ENCODE measurements around the gene HOXC9.
A peak's percentile ranks its signal among the peaks of the same experiment; 100 is the strongest.

The HOXC9 gene

GRCh38 chr12:53981634-53982565, 18.1 kb upstream of the HOXC9 start:
- TF ChIP-seq, protein P1, sequence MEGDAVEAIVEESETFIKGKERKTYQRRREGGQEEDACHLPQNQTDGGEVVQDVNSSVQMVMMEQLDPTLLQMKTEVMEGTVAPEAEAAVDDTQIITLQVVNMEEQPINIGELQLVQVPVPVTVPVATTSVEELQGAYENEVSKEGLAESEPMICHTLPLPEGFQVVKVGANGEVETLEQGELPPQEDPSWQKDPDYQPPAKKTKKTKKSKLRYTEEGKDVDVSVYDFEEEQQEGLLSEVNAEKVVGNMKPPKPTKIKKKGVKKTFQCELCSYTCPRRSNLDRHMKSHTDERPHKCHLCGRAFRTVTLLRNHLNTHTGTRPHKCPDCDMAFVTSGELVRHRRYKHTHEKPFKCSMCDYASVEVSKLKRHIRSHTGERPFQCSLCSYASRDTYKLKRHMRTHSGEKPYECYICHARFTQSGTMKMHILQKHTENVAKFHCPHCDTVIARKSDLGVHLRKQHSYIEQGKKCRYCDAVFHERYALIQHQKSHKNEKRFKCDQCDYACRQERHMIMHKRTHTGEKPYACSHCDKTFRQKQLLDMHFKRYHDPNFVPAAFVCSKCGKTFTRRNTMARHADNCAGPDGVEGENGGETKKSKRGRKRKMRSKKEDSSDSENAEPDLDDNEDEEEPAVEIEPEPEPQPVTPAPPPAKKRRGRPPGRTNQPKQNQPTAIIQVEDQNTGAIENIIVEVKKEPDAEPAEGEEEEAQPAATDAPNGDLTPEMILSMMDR (IDR thresholded peaks at IDR 0.05; ENCODE audit: low read depth, low read length): no peak
- no peak for DNase-seq (ENCODE audit: low read depth in 2 of 2)
- H3K4me3 ChIP-seq (replicated peaks in 1 of 2; ENCODE audit: low read depth in 2 of 2, low read length in 2 of 2): no peak overlapping the region

DNA sequence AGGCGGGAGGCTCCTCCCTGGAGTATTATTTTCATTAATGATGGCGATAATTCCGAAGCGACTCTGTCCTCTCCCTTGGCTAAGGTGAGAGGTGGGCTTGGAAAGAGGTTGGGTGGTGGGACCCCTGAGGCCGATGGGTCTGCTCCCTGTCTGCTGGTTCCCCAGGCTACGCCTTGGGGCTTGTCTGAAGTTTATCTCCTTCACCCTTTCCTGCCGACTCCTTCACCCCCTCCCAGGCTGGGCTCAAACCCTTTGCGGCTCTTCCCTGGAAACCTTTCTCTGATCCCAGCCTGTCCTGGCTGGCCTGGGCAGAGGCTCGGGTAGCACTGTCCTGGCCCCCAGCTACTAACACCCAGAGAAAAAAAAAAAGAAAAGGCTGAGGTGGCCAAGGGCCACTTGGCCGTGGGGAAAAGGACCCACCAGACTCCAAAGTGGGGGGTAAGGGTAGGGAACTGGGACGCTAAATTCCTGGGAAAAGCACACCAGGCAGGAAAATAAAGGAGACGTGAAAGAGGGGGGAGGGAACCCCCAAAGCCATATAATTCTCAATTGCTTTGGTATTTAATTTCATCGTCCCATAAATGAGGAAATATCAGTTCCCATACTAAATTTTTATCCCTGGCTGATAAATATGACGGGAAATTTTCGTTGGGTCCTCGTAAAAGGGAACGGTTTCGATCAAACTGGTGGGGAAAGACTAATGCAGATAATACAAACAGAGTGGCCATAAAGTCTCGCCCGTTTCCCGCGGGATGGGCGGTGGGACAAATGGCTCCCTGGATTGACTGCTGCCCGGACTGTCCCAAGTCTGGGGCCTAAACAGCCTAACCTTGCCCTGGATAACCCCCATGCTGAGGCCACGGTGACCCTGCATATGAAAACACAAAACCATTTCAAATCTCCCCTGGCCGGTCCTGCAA, 17.1 kb upstream of the HOXC9 start:
- no peak overlapping the region for H3K4me3 ChIP-seq (replicated peaks in 1 of 2; ENCODE audit: low read depth in 2 of 2, low read length in 2 of 2)
- DNase-seq (ENCODE audit: low read depth in 2 of 2): no peak
- TF ChIP-seq, protein P1 (IDR thresholded peaks at IDR 0.05; ENCODE audit: low read depth, low read length): no peak

GRCh38 chr12:53983568-53983949, 16.4 kb upstream of the HOXC9 start:
- no peak overlapping the region for H3K4me3 ChIP-seq (replicated peaks in 1 of 2; ENCODE audit: low read depth in 2 of 2, low read length in 2 of 2)
- no peak for DNase-seq (ENCODE audit: low read depth in 2 of 2)
- TF ChIP-seq, protein P1 (IDR thresholded peaks at IDR 0.05; ENCODE audit: low read depth, low read length): no peak

- TF ChIP-seq, protein P1 (IDR thresholded peaks at IDR 0.05; ENCODE audit: low read depth, low read length): no peak
- H3K4me3 ChIP-seq (replicated peaks in 1 of 2; ENCODE audit: low read depth in 2 of 2, low read length in 2 of 2): no peak overlapping the region
- DNase-seq (ENCODE audit: low read depth in 2 of 2): no peak
These were observed 15.9 kb upstream of the HOXC9 start for GRCh38 chr12:53983950-53984572.

GRCh38 chr12:53984901-53985691, 14.9 kb upstream of the HOXC9 start, which contains the start of gene HOXC10:
TSS of gene HOXC10 (plus strand) at chr12:53985146. CDS start at chr12:53985260, 114 bp downstream.
- DNase-seq (ENCODE audit: low read depth in 2 of 2): peak; percentile 66 to 69
- H3K4me3 ChIP-seq (replicated peaks in 1 of 2; ENCODE audit: low read depth in 2 of 2, low read length in 2 of 2): no peak within 1 kb of the TSS
- TF ChIP-seq, protein P1 (IDR thresholded peaks at IDR 0.05; ENCODE audit: low read depth, low read length): peak; percentile 56

DNA sequence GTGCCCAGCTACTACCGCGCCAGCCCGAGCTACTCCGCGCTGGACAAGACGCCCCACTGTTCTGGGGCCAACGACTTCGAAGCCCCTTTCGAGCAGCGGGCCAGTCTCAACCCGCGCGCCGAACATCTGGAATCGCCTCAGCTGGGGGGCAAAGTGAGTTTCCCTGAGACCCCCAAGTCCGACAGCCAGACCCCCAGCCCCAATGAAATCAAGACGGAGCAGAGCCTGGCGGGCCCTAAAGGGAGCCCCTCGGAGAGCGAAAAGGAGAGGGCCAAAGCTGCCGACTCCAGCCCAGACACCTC, 14.3 kb upstream of the HOXC9 start:
- H3K4me3 ChIP-seq (replicated peaks in 1 of 2; ENCODE audit: low read depth in 2 of 2, low read length in 2 of 2): no peak overlapping the region
- DNase-seq (ENCODE audit: low read depth in 2 of 2): no peak
- TF ChIP-seq, protein P1 (IDR thresholded peaks at IDR 0.05; ENCODE audit: low read depth, low read length): no peak
